Lung (tissue), 12 donors: Measurements from ENCODE around the gene NUBP2. TPM values are rescaled to one million over a fixed set of nuclear protein-coding genes. Genes with fewer than 3 reads are reported as not detected.
A peak's percentile ranks its signal among the peaks of the same experiment; 100 is the strongest.

Experiments used
- ATAC-seq: fragments of 200-7000 bp; cut with Tn5 transposase; one replicate; pipeline ENCODE4 v1.9.1; 2020; ENCODE audit warnings: moderate number of reproducible peaks; ENCODE audit not compliant: insufficient read depth, low FRiP score
- DNase-seq, 3 donors: peaks; one replicate each; pipeline ENCODE4 v3.0.0-alpha.2; 2013 to 2017
- H3K27ac ChIP-seq, 2 donors: one replicate each; pipeline ENCODE4 v1.5.1; 2013; ENCODE audit warnings: mild to moderate bottlenecking in 2 of 2, moderate library complexity in 2 of 2, control low read depth in 1 of 2, inconsistent platforms in 1 of 2, low read depth in 1 of 2, low read length in 1 of 2
- H3K27me3 ChIP-seq, 3 donors: one replicate each; pipeline ENCODE4 v1.5.1; 2013; ENCODE audit warnings: low read length in 2 of 3; ENCODE audit not compliant: control insufficient read depth in 3 of 3, insufficient read depth in 3 of 3
- H3K36me3 ChIP-seq, 4 donors: one replicate each; pipeline ENCODE4 v1.5.1; 2013; ENCODE audit warnings: low read length in 4 of 4, mild to moderate bottlenecking in 1 of 4, moderate library complexity in 1 of 4; ENCODE audit not compliant: control insufficient read depth in 4 of 4, insufficient read depth in 4 of 4
- H3K4me1 ChIP-seq, 5 donors: one replicate each; pipeline ENCODE4 v1.5.1; 2013; ENCODE audit warnings: low read length in 5 of 5, mild to moderate bottlenecking in 2 of 5, moderate library complexity in 1 of 5; ENCODE audit not compliant: control insufficient read depth in 5 of 5, insufficient read depth in 5 of 5
- H3K4me3 ChIP-seq: one replicate; pipeline ENCODE4 v1.5.1; 2013; ENCODE audit warnings: mild to moderate bottlenecking, control low read depth, moderate library complexity
- H3K9ac ChIP-seq, 2 donors: one replicate each; pipeline ENCODE4 v1.5.1; 2013; ENCODE audit warnings: low read length in 2 of 2, control low read depth in 1 of 2; ENCODE audit not compliant: insufficient read depth in 1 of 2
- H3K9me3 ChIP-seq, 4 donors: one replicate each; pipeline ENCODE4 v1.5.1; 2013; ENCODE audit warnings: low read length in 3 of 4, mild to moderate bottlenecking in 1 of 4, moderate library complexity in 1 of 4; ENCODE audit not compliant: control insufficient read depth in 4 of 4, insufficient read depth in 3 of 4
- WGBS, 2 donors: extraction: QIAGEN DNeasy Blood & Tissue Kit; methylation state at CpG; one replicate each; pipeline ENCODE4 v1.1.7; 2013; 5-methylcytosine and 5-hydroxymethylcytosine counted together
- polyA plus RNA-seq, 2 donors: library from polyadenylated mRNA; stranded (reverse); fragments of 200-250 nt; gene quantifications; one replicate each; pipeline ENCODE4 v1.2.1, GENCODE V29; 2013
- total RNA-seq, 2 donors: library from RNA; depleted of rRNA in 1 of 2; stranded (reverse); fragments of >200 nt in 1 of 2; gene quantifications; one replicate each; pipeline ENCODE4 v1.2.1, GENCODE V29; 2014 to 2021
- TF ChIP-seq, protein P1 (sequence below): IDR thresholded peaks from 2 replicates; pipeline ENCODE4 v1.5.1; 2012; ENCODE audit warnings: mild to moderate bottlenecking; ENCODE audit errors: control extremely low read depth, extremely low read depth
- donor health status: control.
- donor health status: control.
- donor health status: Bipolar disorder and iron deficiency.
- donor health status: healthy.
- donor health status: DM: yes; HTN: yes; CAD: no.

NUBP2 gene
- total and polyA plus RNA-seq, 4 donors: 38.9 to 70.2 (median 65.6) TPM

DNA sequence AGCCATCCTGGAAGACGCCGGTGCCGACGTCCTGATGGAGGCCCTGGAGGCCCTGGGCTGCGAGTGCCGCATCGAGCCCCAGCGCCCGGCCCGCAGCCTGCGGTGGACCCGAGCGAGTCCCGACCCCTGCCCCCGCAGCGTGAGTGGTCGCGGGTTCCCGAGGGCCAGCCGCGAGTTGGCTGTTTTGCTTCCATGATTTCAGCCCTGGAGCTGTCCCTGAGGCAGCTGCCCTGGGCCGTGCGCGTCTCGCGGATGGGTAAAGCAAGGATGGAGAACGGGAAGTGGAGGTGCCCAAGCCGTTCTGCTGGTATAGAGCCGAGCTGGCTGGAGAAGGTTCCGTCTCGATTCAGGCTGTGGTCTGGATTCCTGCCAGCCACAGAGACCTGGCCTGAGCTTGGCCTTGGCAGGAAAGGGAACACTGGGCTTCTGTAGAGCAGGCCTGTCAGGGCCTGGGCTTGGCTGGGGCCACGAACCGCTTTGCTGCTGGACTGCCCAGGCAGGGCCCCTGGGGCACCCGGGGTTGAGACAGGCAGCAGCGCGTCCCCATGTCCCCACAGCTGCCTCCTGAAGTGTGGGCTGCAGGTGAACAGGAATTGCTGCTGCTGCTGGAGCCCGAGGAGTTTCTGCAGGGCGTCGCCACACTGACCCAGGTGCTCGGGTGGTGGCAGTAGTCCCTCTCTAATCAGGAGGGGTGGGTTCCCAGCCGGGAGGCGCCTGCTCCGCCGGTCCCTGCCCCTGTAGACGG is 8.9 kb upstream of the NUBP2 start:
- H3K9ac ChIP-seq: peak overlapping the region in 1 of 2 donors; percentile 28

DNA sequence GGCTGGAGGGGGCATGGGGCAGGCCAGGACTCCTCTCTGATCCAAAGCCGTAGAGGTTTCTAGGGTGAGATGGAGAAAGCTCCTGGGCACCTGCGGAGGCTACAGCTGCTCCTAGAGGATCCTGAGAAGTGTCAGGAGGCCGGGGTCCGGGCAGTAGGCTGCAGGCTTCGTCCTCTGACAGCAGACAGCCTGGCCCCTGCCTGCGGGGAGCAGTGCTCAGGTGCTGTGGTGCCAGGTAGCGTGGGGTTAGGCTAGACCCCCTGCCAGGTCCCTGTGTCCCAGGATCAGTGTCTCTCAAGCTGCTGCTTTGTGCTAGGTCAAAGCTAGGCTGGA is 8.3 kb upstream of the NUBP2 start:
- peaks cover 4 to 32% (median 9%) of the 10 kb centered on the region in 4 donors for H3K36me3 ChIP-seq
- H3K4me3 ChIP-seq: no peak overlapping the region
- ATAC-seq: no peak
- H3K27ac ChIP-seq: no peak overlapping the region
- DNase-seq: no peak
- no peak overlapping the region for H3K9ac ChIP-seq
- peaks cover 0 to 28% (median 0%) of the 10 kb centered on the region in 5 donors for H3K4me1 ChIP-seq
- WGBS, 2 donors: 89 to 94% methylated on average over 7 of the region's 7 CpGs
- TF ChIP-seq, protein P1, sequence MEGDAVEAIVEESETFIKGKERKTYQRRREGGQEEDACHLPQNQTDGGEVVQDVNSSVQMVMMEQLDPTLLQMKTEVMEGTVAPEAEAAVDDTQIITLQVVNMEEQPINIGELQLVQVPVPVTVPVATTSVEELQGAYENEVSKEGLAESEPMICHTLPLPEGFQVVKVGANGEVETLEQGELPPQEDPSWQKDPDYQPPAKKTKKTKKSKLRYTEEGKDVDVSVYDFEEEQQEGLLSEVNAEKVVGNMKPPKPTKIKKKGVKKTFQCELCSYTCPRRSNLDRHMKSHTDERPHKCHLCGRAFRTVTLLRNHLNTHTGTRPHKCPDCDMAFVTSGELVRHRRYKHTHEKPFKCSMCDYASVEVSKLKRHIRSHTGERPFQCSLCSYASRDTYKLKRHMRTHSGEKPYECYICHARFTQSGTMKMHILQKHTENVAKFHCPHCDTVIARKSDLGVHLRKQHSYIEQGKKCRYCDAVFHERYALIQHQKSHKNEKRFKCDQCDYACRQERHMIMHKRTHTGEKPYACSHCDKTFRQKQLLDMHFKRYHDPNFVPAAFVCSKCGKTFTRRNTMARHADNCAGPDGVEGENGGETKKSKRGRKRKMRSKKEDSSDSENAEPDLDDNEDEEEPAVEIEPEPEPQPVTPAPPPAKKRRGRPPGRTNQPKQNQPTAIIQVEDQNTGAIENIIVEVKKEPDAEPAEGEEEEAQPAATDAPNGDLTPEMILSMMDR: no peak
- no peaks in the 10 kb centered on the region for H3K9me3 ChIP-seq
- H3K27me3 ChIP-seq: no peaks in the 10 kb centered on the region

More for the DNA sequence above, 8.9 kb upstream of the NUBP2 start:
- no peaks in the 10 kb centered on the region for H3K9me3 ChIP-seq
- H3K27me3 ChIP-seq: no peaks in the 10 kb centered on the region
- DNase-seq (no peak), ATAC-seq (no peak)
- 12 to 15% methylated on average over 41 to 45 of the region's 45 CpGs for WGBS, 2 donors
- peak overlapping the region; percentile 90 to 94 for H3K27ac ChIP-seq
- TF ChIP-seq, protein P1: no peak
- H3K4me3 ChIP-seq: peak overlapping the region; percentile 75
- peaks cover 4 to 36% (median 6%) of the 10 kb centered on the region in 4 donors for H3K36me3 ChIP-seq
- peaks cover 0 to 28% (median 0%) of the 10 kb centered on the region in 5 donors for H3K4me1 ChIP-seq

DNA sequence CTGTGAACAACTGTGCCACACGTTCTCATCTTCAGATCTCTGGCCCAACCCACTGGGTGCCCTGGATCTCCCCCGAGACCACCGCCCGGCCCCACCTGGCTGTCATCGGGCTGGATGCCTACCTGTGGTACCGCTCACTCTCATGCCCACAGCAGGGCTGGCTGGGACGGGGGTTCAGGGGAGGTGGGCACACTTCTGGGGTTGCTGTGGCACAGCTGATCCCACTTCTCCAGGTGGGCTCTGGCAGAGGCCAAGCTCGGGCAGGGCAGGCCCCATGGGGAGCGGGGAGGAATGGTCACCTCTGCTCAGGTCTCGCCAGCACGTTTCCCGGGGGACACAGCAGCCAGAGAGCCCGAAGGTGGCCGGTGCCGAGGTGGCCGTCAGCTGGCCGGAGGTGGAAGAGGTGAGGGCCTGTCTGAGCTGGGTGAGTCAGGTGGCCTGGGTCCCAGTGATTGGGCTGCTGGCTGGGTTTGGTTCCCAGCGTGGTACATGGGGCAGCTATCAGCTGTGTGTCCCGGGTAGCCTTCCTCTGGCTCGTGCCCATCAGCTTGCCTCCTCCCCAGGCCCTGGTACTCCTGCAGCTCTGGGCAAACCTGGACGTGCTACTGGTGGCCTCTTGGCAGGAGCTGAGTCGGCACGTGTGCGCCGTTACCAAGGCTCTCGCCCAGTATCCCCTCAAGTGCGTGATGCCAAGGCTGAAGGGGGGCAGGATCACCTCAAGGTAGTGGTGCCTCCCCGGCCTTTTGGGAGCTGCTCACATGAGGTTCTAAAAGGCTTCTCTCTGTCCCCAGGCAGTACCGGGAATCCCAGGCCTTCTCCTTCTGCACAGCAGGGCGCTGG is 7.5 kb upstream of the NUBP2 start:
- WGBS, 2 donors: 93 to 95% methylated on average over 29 to 30 of the region's 30 CpGs
- H3K4me3 ChIP-seq: no peak overlapping the region
- H3K9me3 ChIP-seq: no peaks in the 10 kb centered on the region
- no peak for ATAC-seq
- TF ChIP-seq, protein P1: no peak
- no peak overlapping the region for H3K27ac ChIP-seq
- H3K9ac ChIP-seq: no peak overlapping the region
- no peaks in the 10 kb centered on the region for H3K27me3 ChIP-seq
- H3K4me1 ChIP-seq: peaks cover 0 to 25% (median 0%) of the 10 kb centered on the region in 5 donors
- no peak for DNase-seq
- H3K36me3 ChIP-seq: peaks cover 4 to 40% (median 10%) of the 10 kb centered on the region in 4 donors
